HG03095 (cell line): ENCODE data around the gene LRRC9.

Source experiments
- ATAC-seq: cut with Tn5 transposase; IDR thresholded peaks from one replicate; pipeline ENCODE4 v1.9.1; 2021; ENCODE audit warnings: moderate library complexity; ENCODE audit not compliant: unreplicated experiment

Gene LRRC9

DNA sequence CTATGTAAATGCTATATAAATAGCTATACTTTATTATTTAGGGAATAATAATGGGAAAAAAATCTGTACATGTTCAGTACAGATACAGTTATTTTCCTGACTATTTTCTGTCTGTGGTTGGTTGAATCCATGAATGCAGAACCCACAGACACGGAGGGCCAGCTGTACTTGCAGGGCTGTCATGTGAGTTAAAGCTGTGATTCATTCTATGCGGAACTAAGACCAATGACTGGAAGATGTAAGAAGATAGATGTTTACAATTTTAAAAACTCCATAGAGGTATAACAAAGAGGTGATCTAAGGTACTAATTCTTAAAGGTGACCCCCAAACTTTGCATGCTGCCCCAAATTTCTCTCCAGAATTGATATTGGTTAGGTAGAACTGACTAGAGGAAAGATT lies 186.4 kb downstream of the LRRC9 start:
- ATAC-seq, result no peak

DNA sequence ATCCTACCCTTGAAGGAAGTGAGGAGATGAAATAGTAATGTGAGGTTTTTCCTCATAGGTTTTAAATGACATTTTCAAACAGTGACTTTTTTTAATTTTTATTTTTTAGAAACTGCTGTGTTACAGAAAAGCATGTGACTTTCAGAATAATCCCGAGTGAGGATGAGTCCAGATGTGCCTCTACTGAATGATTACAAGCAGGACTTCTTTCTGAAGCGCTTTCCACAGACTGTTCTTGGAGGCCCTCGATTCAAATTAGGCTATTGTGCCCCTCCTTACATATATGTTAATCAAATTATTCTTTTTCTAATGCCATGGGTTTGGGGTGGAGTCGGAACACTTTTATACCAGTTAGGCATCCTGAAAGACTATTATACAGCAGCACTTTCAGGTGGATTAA lies 187.5 kb downstream of the LRRC9 start:
- ATAC-seq, result no peak

- ATAC-seq, result no peak
Measured at GRCh38 chr14:60111732-60112131, 191.8 kb downstream of the LRRC9 start.
